Adrenal gland (tissue), 12 donors: ENCODE measurements around the gene TDRD12. TPM values are rescaled to one million over a fixed set of nuclear protein-coding genes. Genes with fewer than 3 reads are reported as not detected.

Source experiments
- DNase-seq, 7 donors: peaks; one replicate each; pipeline ENCODE4 v3.0.0-alpha.2; 2019 to 2020
- H3K27ac ChIP-seq, 5 donors: fragments of 200-600 bp; sonication (generic) in 4 of 5; 1 replicate in 3 of 5; 2 replicates in 2 of 5; pipeline versions ENCODE4 v1.5.1 to v1.8.0; 2016 to 2020; ENCODE audit warnings: mild to moderate bottlenecking in 1 of 5
- H3K27me3 ChIP-seq: fragments of 200-600 bp; 2 replicates; pipeline ENCODE4 v1.8.0; 2021
- H3K36me3 ChIP-seq, 2 donors: fragments of 200-600 bp; replicated peaks in 1 of 2; 1 replicate in 1 of 2; 2 replicates in 1 of 2; pipeline versions ENCODE4 v1.5.1 to v1.8.0; 2018 to 2022
- H3K4me1 ChIP-seq, 2 donors: fragments of 200-600 bp; replicated peaks in 1 of 2; 1 replicate in 1 of 2; 2 replicates in 1 of 2; pipeline versions ENCODE4 v1.5.1 to v1.8.0; 2018 to 2021
- H3K4me3 ChIP-seq, 4 donors: fragments of 200-600 bp; sonication (generic) in 3 of 4; one replicate each; pipeline ENCODE4 v1.5.1; 2016 to 2018
- H3K9me3 ChIP-seq, 3 donors: fragments of 200-600 bp; sonication (generic) in 1 of 3; replicated peaks in 1 of 3; 1 replicate in 2 of 3; 2 replicates in 1 of 3; pipeline versions ENCODE4 v1.5.1 to v1.8.0; 2016 to 2021
- POLR2A ChIP-seq, 2 donors: fragments of 450-650 bp; IDR thresholded peaks; one replicate each; pipeline ENCODE4 v1.6.1; 2017; ENCODE audit warnings: antibody characterized with exemption in 2 of 2, mild to moderate bottlenecking in 2 of 2, moderate library complexity in 1 of 2
- WGBS, 4 donors: extraction: QIAGEN DNeasy Blood & Tissue Kit in 2 of 4; methylation state at CpG; one replicate each; pipeline versions ENCODE4 v1.1.5 to v1.1.7; 2013 to 2017; 5-methylcytosine and 5-hydroxymethylcytosine counted together
- intact Hi-C, 2 donors: fragments of 100-400 bp; cut with DNase I; formaldehyde crosslinking; loops; one replicate each; pipeline versions ENCODE4 v1.14.1 to v1.15.0; 2022 to 2023
- polyA plus RNA-seq, 3 donors: library from polyadenylated mRNA; stranded (reverse); fragments of 200-250 nt in 2 of 3; fragments of 350-450 nt in 1 of 3; fragmentation: Illumina TruSeq in 1 of 3; extraction: RNeasy Lipid Tissue Mini Kit (QIAGEN cat#74804) in 1 of 3; gene quantifications; one replicate each; pipeline ENCODE4 v1.2.3, GENCODE V29; 2013 to 2014
- total RNA-seq, 9 donors: library from RNA; depleted of rRNA in 4 of 9; stranded (reverse); fragments of >200 nt in 4 of 9; fragments of 120-200 nt in 1 of 9; fragmentation: NEBNext Ultra II Directional in 1 of 9; extraction: Animal tissue kit (Norgen Biotek cat#: 25700) in 1 of 9; gene quantifications; one replicate each; pipeline versions ENCODE4 v1.1.0 to v1.2.4, GENCODE V29; 2013 to 2023
- TF ChIP-seq, protein P1 (sequence below), 6 experiments: fragments of 450-650 bp in 4 of 6; fragments of 200-600 bp in 2 of 6; sonication (generic) in 1 of 6; IDR thresholded peaks; 1 replicate in 5 of 6; 2 replicates in 1 of 6; pipeline versions ENCODE4 v1.5.1 to v1.8.0; 2016 to 2021; ENCODE audit warnings: antibody characterized with exemption in 6 of 6, mild to moderate bottlenecking in 2 of 6, moderate library complexity in 1 of 6
- donor health status: healthy with polysubstance abuse.
- donor health status: Bipolar disorder and iron deficiency.
- donor health status: DM: yes; HTN: yes; CAD: no.
- donor health status: DM: no; HTN: no; CAD: no.
- donor health status: DM: no; HTN: no; CAD: no.
- donor health status: DM: yes; HTN: yes; CAD: no.

TDRD12 gene
- total and polyA plus RNA-seq, 12 donors, result 0.08 to 3.7 (median 1.1) TPM; not detected in 2

DNA sequence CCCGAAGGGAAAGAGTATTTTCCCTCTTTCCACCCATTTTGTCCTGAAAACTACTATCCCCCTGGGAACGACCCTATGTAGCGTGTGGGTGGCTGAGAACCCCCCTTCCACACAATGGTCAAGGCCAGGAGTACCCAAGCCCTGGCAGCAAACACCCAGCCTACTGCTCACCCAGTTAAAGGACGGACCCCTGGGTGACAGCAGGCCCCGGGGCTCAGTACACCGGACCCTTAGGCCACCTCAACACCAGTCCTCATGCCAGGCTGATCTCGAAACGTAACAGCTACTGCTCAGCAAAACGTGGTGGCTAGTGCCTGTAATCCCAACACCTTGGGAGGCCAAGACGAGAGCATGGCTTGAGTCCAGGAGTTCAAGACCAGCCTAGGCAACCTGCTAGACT, 46.0 kb upstream of the TDRD12 start:
- Histone ChIP-seq H3K9me3 (no peaks in the 10 kb centered on the region), H3K4me1 (peaks cover 11 to 32% of the 10 kb centered on the region in 2 donors), H3K27ac (no peak overlapping the region), H3K27me3 (peaks cover 6% of the 10 kb centered on the region), H3K36me3 (no peaks in the 10 kb centered on the region), H3K4me3 (peak overlapping the region in 1 of 4 donors; percentile 84)
- no peak for DNase-seq
- WGBS, 4 donors, result 85 to 92% (median 86%) methylated on average over 5 to 10 of the region's 10 CpGs
- no peak for TF ChIP-seq POLR2A (IDR thresholded peaks at IDR 0.05)
- TF ChIP-seq, protein P1, sequence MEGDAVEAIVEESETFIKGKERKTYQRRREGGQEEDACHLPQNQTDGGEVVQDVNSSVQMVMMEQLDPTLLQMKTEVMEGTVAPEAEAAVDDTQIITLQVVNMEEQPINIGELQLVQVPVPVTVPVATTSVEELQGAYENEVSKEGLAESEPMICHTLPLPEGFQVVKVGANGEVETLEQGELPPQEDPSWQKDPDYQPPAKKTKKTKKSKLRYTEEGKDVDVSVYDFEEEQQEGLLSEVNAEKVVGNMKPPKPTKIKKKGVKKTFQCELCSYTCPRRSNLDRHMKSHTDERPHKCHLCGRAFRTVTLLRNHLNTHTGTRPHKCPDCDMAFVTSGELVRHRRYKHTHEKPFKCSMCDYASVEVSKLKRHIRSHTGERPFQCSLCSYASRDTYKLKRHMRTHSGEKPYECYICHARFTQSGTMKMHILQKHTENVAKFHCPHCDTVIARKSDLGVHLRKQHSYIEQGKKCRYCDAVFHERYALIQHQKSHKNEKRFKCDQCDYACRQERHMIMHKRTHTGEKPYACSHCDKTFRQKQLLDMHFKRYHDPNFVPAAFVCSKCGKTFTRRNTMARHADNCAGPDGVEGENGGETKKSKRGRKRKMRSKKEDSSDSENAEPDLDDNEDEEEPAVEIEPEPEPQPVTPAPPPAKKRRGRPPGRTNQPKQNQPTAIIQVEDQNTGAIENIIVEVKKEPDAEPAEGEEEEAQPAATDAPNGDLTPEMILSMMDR (IDR thresholded peaks at IDR 0.05), result no peak
- intact Hi-C loops, result no loop called here

DNA sequence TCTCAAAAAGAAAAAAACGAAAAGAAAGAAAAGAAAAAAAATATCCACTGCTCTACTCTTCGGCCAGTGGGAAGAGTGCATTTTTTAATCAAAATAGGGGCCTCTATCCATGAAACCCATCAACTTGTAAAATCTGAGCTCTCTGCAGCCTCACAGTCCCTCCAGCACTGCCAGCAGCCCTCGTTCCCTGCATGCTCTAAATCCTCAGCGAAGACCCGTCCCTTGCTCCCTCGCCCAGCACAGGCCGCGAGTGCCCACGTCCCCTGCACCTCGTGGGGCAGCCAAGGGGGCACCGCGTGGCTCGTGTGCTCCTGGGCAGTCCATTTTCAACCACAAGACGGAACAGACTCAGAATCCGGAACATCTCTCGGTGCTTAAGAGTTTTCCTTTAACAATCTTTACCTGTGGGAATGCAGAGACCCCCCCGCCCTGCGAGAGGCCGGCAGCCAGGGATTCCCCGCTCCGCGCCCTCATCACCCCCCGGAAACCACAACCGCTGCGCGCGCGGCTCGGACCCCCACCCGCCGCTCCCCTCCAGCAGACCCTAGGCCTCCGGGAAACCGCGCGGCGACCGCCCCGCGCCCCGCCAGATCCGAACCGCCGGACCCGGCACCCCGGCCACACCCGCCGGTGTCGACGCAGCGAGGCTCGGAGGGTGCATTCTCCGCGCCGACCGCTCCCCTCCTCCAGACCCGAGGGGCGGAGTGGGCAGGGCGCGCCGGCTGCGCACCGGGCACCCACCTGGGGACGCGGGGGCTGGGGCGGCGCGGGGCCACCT, 45.2 kb upstream of the TDRD12 start:
- Histone ChIP-seq H3K4me1 (peaks cover 11 to 29% of the 10 kb centered on the region in 2 donors), H3K9me3 (no peaks in the 10 kb centered on the region), H3K36me3 (no peaks in the 10 kb centered on the region), H3K27ac (peak overlapping the region in 4 of 5 donors; percentile 61 to 92 (median 76)), H3K27me3 (peaks cover 6% of the 10 kb centered on the region), H3K4me3 (peak overlapping the region; percentile 54 to 98 (median 86))
- DNase-seq, result no peak
- intact Hi-C loops, result no loop called here
- WGBS, 4 donors, result 1 to 5% (median 2%) methylated on average over 12 to 67 of the region's 67 CpGs
- TF ChIP-seq, protein P1 (IDR thresholded peaks at IDR 0.05), result peak in 2 of 6 experiments; percentile 13 to 26
- TF ChIP-seq POLR2A (IDR thresholded peaks at IDR 0.05), result no peak

- peak; percentile 98 to 99 (median 99) for DNase-seq
- Histone ChIP-seq H3K4me1 (peaks cover 11 to 26% of the 10 kb centered on the region in 2 donors), H3K4me3 (peak within 1 kb of the TSS; percentile 54 to 98 (median 86)), H3K27me3 (peaks cover 6% of the 10 kb centered on the region), H3K27ac (peak within 1 kb of the TSS in 4 of 5 donors; percentile 61 to 92 (median 76)), H3K36me3 (no peaks in the 10 kb centered on the region), H3K9me3 (no peaks in the 10 kb centered on the region)
- intact Hi-C loops, result no loop called here
- TF ChIP-seq, protein P1 (IDR thresholded peaks at IDR 0.05), result no peak
- TF ChIP-seq POLR2A (IDR thresholded peaks at IDR 0.05), result peak; percentile 25 to 44
- WGBS, 4 donors, result 0 to 1% (median 0%) methylated on average over 17 to 75 of the region's 75 CpGs
These were observed 44.4 kb upstream of the TDRD12 start, which contains the start of gene ANKRD27 for GRCh38 chr19:32674931-32675719. Gene ANKRD27 (minus strand): TSS chr19:32675180. CDS start chr19:32659015, 16,165 bp downstream.

DNA sequence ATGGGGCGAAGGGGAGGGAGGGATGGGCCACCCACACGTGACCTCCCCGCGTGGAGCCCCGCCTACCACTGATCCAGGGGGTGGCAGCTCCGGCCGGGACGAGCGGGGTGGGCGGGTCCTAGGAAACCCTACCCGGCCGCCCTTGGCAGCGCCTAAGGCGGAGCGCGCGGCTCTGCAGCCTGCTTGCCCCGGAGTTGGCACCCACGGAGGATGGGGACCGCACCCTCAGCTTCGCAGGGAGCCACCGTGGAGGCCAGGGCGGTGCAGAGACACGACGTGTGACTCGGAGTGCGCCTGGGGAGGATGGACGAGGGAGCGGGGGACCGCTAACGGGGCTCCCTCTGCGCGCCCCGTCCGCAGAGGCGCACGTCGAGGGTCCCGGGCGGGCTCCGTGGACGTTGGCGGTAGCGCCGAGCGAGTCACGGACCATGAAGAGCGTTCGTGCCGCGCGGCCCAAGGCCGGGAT, 43.8 kb upstream of the TDRD12 start, which contains the start of gene RGS9BP:
TSS of gene RGS9BP (plus strand) at position 129 of the 466 bp plus-strand sequence. CDS start 416 bp downstream, outside the sequence.
- peak within 1 kb of the TSS; percentile 54 to 98 (median 86) for H3K4me3 ChIP-seq
- TF ChIP-seq, protein P1 (IDR thresholded peaks at IDR 0.05), result no peak
- TF ChIP-seq POLR2A (IDR thresholded peaks at IDR 0.05), result no peak
- H3K27me3 ChIP-seq, result peaks cover 6% of the 10 kb centered on the region
- peak within 1 kb of the TSS in 4 of 5 donors; percentile 61 to 92 (median 76) for H3K27ac ChIP-seq
- 0 to 5% (median 2%) methylated on average over 5 to 53 of the region's 53 CpGs for WGBS, 4 donors
- peak; percentile 85 to 90 (median 88) for DNase-seq
- H3K4me1 ChIP-seq, result peaks cover 11 to 26% of the 10 kb centered on the region in 2 donors
- no peaks in the 10 kb centered on the region for H3K9me3 ChIP-seq
- no peaks in the 10 kb centered on the region for H3K36me3 ChIP-seq
- intact Hi-C loops, result no loop called here
